A673 (cell line): ENCODE results near the gene FCRL1.
A peak's percentile ranks its signal among the peaks of the same experiment; 100 is the strongest.

Source experiments
- CTCF ChIP-seq: fragments of 300-800, 200-600 bp; sonication (generic); conservative IDR thresholded peaks from 2 replicates; pipeline ENCODE4 v1.5.1; 2017; ENCODE audit warnings: low read depth, mild to moderate bottlenecking, antibody characterized with exemption, low read length, moderate library complexity, mixed read lengths
- EZH2 ChIP-seq: fragments of 200-600 bp; sonication (generic); IDR thresholded peaks from 2 replicates; pipeline ENCODE4 v1.6.1; 2017; ENCODE audit warnings: borderline replicate concordance, low read depth, mild to moderate bottlenecking, mixed read lengths, antibody characterized with exemption, low read length; ENCODE audit not compliant: poor library complexity, severe bottlenecking

DNA sequence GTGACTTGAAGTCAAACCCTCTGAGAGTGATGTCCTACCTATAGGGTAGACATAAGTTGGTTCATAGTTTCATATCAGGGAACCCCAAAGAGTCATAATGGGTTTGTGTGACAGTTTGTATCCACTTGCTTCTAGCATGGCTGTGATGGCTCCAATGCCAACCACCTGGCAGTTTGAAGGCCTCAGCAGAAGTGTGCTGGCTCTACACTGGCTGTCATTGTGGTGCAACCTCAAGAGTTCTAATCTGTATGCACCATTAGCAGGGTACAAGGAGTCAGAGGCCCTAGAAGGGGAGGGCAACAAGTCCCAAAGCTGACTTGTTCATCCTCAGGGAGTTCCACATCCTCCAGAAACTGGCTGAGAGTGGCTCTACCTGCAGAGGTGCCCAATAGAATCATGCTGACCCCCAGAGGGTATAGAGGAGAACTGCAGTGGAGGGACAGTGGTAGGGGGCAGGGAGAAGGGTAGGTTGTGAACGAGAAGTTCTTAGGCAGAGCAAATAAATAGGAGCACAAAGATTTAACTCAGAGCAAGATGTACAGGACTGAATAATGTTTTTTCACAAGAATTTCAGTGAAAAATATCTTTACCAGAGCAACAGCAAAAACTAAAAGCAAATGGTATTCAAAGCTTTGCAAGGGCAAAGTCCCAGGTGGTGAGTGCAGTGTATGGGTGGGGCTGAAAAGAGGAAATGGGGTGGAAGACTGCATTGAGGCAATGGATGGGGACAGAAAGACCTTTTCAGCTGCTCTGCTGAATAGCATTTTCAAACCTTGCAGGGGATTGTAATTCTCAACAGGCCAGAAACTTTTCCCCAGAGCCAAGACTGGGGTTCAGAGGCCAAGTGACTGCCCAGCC is 46.2 kb downstream of the FCRL1 start:
- TF ChIP-seq CTCF (peak; percentile 47), EZH2 (no peak)
